Liver (tissue), 9 donors: Measurements from ENCODE around the gene GAB2. TPM values are rescaled to one million over a fixed set of nuclear protein-coding genes. Genes with fewer than 3 reads are reported as not detected.

Experiments used
- DNase-seq: peaks from one replicate; pipeline ENCODE4 v3.0.0-alpha.2; 2017; ENCODE audit warnings: low spot score
- H3K27ac ChIP-seq, 2 donors: one replicate each; pipeline ENCODE4 v1.7.0; 2013; ENCODE audit warnings: inconsistent platforms in 2 of 2, low read length in 2 of 2, control low read depth in 1 of 2, low read depth in 1 of 2, mild to moderate bottlenecking in 1 of 2
- H3K27me3 ChIP-seq, 4 donors: one replicate each; pipeline versions ENCODE4 v1.6.1 to v1.7.0; 2013; ENCODE audit warnings: low read length in 3 of 4, inconsistent platforms in 1 of 4, mild to moderate bottlenecking in 1 of 4, moderate library complexity in 1 of 4; ENCODE audit not compliant: control insufficient read depth in 4 of 4, insufficient read depth in 4 of 4
- H3K36me3 ChIP-seq, 4 donors: one replicate each; pipeline versions ENCODE4 v1.6.1 to v1.7.0; 2013; ENCODE audit warnings: low read length in 3 of 4, mild to moderate bottlenecking in 3 of 4, low read depth in 1 of 4, moderate library complexity in 1 of 4; ENCODE audit not compliant: control insufficient read depth in 4 of 4, insufficient read depth in 3 of 4
- H3K4me1 ChIP-seq, 4 donors: one replicate each; pipeline versions ENCODE4 v1.6.1 to v1.7.0; 2013; ENCODE audit warnings: low read length in 3 of 4, mild to moderate bottlenecking in 3 of 4, moderate library complexity in 1 of 4; ENCODE audit not compliant: control insufficient read depth in 4 of 4, insufficient read depth in 4 of 4
- H3K4me3 ChIP-seq, 3 donors: one replicate each; pipeline versions ENCODE4 v1.6.1 to v1.7.0; 2013; ENCODE audit warnings: low read length in 3 of 3, control low read depth in 1 of 3, low read depth in 1 of 3, mild to moderate bottlenecking in 1 of 3
- H3K9ac ChIP-seq, 2 donors: one replicate each; pipeline ENCODE4 v1.7.0; 2013; ENCODE audit warnings: low read length in 2 of 2, mild to moderate bottlenecking in 2 of 2, moderate library complexity in 2 of 2, control low read depth in 1 of 2, low read depth in 1 of 2
- H3K9me3 ChIP-seq, 4 donors: one replicate each; pipeline versions ENCODE4 v1.6.1 to v1.7.0; 2013; ENCODE audit warnings: low read length in 3 of 4; ENCODE audit not compliant: control insufficient read depth in 4 of 4
- ATF3 ChIP-seq: IDR thresholded peaks from 2 replicates; pipeline ENCODE4 v1.6.1; 2016; ENCODE audit warnings: antibody characterized with exemption
- FOXA1 ChIP-seq: IDR thresholded peaks from 2 replicates; pipeline ENCODE4 v1.6.1; 2016; ENCODE audit warnings: antibody characterized with exemption
- FOXA2 ChIP-seq: IDR thresholded peaks from 2 replicates; pipeline ENCODE4 v1.6.1; 2016; ENCODE audit warnings: antibody characterized with exemption
- GABPA ChIP-seq, 2 donors: IDR thresholded peaks in 1 of 2; conservative IDR thresholded peaks in 1 of 2; 2 replicates each; pipeline ENCODE4 v1.6.1; 2016; ENCODE audit warnings: antibody characterized with exemption in 2 of 2, mild to moderate bottlenecking in 1 of 2, moderate library complexity in 1 of 2
- HNF4A ChIP-seq, 2 donors: conservative IDR thresholded peaks; 2 replicates each; pipeline ENCODE4 v1.6.1; 2016; ENCODE audit warnings: antibody characterized with exemption in 2 of 2, mild to moderate bottlenecking in 2 of 2
- HNF4G ChIP-seq: IDR thresholded peaks from 2 replicates; pipeline ENCODE4 v1.6.1; 2016; ENCODE audit warnings: antibody characterized with exemption
- JUND ChIP-seq, 2 donors: IDR thresholded peaks; 2 replicates each; pipeline ENCODE4 v1.6.1; 2016; ENCODE audit warnings: antibody characterized with exemption in 2 of 2
- MAX ChIP-seq: IDR thresholded peaks from 2 replicates; pipeline ENCODE4 v1.6.1; 2016; ENCODE audit warnings: antibody characterized with exemption
- NR2F2 ChIP-seq: IDR thresholded peaks from 2 replicates; pipeline ENCODE4 v1.6.1; 2016; ENCODE audit warnings: antibody characterized with exemption
- RAD21 ChIP-seq, 2 donors: IDR thresholded peaks; 2 replicates each; pipeline ENCODE4 v1.6.1; 2016; ENCODE audit warnings: antibody characterized with exemption in 2 of 2, mild to moderate bottlenecking in 2 of 2
- REST ChIP-seq: IDR thresholded peaks from 2 replicates; pipeline ENCODE4 v1.6.1; 2016; ENCODE audit warnings: antibody characterized with exemption, mild to moderate bottlenecking
- SP1 ChIP-seq: IDR thresholded peaks from 2 replicates; pipeline ENCODE4 v1.6.1; 2018; ENCODE audit warnings: antibody characterized with exemption, mild to moderate bottlenecking
- YY1 ChIP-seq: IDR thresholded peaks from 2 replicates; pipeline ENCODE4 v1.6.1; 2016; ENCODE audit warnings: antibody characterized with exemption, mild to moderate bottlenecking
- ZBTB33 ChIP-seq: IDR thresholded peaks from 2 replicates; pipeline ENCODE4 v1.6.1; 2016; ENCODE audit warnings: antibody characterized with exemption
- WGBS: extraction: QIAGEN DNeasy Blood & Tissue Kit; methylation state at CpG from one replicate; pipeline ENCODE4 v1.1.7; 2013; 5-methylcytosine and 5-hydroxymethylcytosine counted together
- polyA plus RNA-seq, 2 donors: library from polyadenylated mRNA; stranded (reverse) in 1 of 2; unstranded in 1 of 2; fragments of 200-250 nt in 1 of 2; fragments of >200 nt in 1 of 2; fragmentation: Nextera tagmentation in 1 of 2; extraction: Ambion mirVana in 1 of 2; gene quantifications; one replicate each; pipeline versions ENCODE4 v1.2.1 to v1.2.3, GENCODE V29; 2013 to 2015
- total RNA-seq, 2 donors: library from RNA; depleted of rRNA; stranded (reverse); fragments of >200 nt; gene quantifications; one replicate each; pipeline ENCODE4 v1.2.3, GENCODE V29; 2014
- donor health status: healthy.
- donor health status: healthy.
- donor health status: healthy.
- donor health status: healthy.
- donor health status: healthy.

GAB2 gene
- total and polyA plus RNA-seq, 4 donors: 1.3 to 3.6 (median 2.5) TPM

- Histone ChIP-seq H3K36me3 (no peaks in the 10 kb centered on the region), H3K9ac (no peak overlapping the region), H3K4me1 (no peaks in the 10 kb centered on the region), H3K4me3 (no peak overlapping the region), H3K27ac (no peak overlapping the region), H3K27me3 (no peaks in the 10 kb centered on the region), H3K9me3 (peaks cover 7 to 10% (median 8%) of the 10 kb centered on the region in 4 donors)
- TF ChIP-seq HNF4A (conservative IDR thresholded peaks at IDR 0.05): no peak
- TF ChIP-seq REST: no peak
- TF ChIP-seq ATF3: no peak
- TF ChIP-seq FOXA1: no peak
- no peak for TF ChIP-seq GABPA (IDR thresholded peaks at IDR 0.05 in 1 of 2, conservative IDR thresholded peaks at IDR 0.05 in 1 of 2)
- TF ChIP-seq FOXA2: no peak
- TF ChIP-seq RAD21 (IDR thresholded peaks at IDR 0.05): no peak
- no peak for TF ChIP-seq ZBTB33
- no peak for TF ChIP-seq YY1
- no peak for TF ChIP-seq HNF4G
- TF ChIP-seq MAX: no peak
- TF ChIP-seq SP1: no peak
- no peak for TF ChIP-seq NR2F2
- no peak for TF ChIP-seq JUND (IDR thresholded peaks at IDR 0.05)
- no peak for DNase-seq
- WGBS: 87% methylated on average over 3 of the region's 3 CpGs
These were observed 31.2 kb downstream of the GAB2 start for GRCh38 chr11:78386215-78386941.

- no peak for TF ChIP-seq NR2F2
- TF ChIP-seq YY1: no peak
- TF ChIP-seq SP1: no peak
- TF ChIP-seq JUND (IDR thresholded peaks at IDR 0.05): no peak
- TF ChIP-seq FOXA1: no peak
- TF ChIP-seq HNF4A (conservative IDR thresholded peaks at IDR 0.05): no peak
- no peak for TF ChIP-seq HNF4G
- no peaks in the 10 kb centered on the region for H3K27me3 ChIP-seq
- H3K27ac ChIP-seq: no peak overlapping the region
- H3K36me3 ChIP-seq: no peaks in the 10 kb centered on the region
- no peak for DNase-seq
- 98% methylated on average over 1 of the region's 1 CpG for WGBS
- H3K4me1 ChIP-seq: no peaks in the 10 kb centered on the region
- H3K4me3 ChIP-seq: no peak overlapping the region
- no peak overlapping the region for H3K9ac ChIP-seq
- peaks cover 7 to 10% (median 8%) of the 10 kb centered on the region in 4 donors for H3K9me3 ChIP-seq
These were observed 32.4 kb downstream of the GAB2 start for GRCh38 chr11:78385205-78385604.
